ENCODE data around the gene CLCN2. TPM values are rescaled to one million over a fixed set of nuclear protein-coding genes. Genes with fewer than 3 reads are reported as not detected.

CLCN2 gene
- total RNA-seq, 1 donor from 2014 or later = 4.8 TPM

- DNase-seq (ENCODE audit: low spot score) (no peak), ATAC-seq (no peak)
Observed at GRCh38 chr3:184300378-184300720, 61.1 kb downstream of the CLCN2 start.

GRCh38 chr3:184299488-184300377 is 61.7 kb downstream of the CLCN2 start:
- ATAC-seq (no peak), DNase-seq (ENCODE audit: low spot score) (no peak)

GRCh38 chr3:184298759-184299487 is 62.5 kb downstream of the CLCN2 start, which contains the start of gene PSMD2:
Gene PSMD2, plus strand, starts transcription at chr3:184299241. Its CDS starts 26 bp downstream, at chr3:184299267.
- DNase-seq (ENCODE audit: low spot score) (peak; percentile 98), ATAC-seq (peak; percentile 98)

GRCh38 chr3:184296616-184297015 is 64.8 kb downstream of the CLCN2 start:
- no peak for DNase-seq (ENCODE audit: low spot score)

More at GRCh38 chr3:184296616-184297015, 64.8 kb downstream of the CLCN2 start:
- no peak for ATAC-seq

Other genes starting within 250 kb of the CLCN2 start
- gene EIF2B5, start 226.2 kb downstream of the CLCN2 start, total RNA-seq = 19.6 TPM
- 26.9 TPM for gene DVL3, start 206.2 kb downstream of the CLCN2 start, total RNA-seq
- 119 TPM for gene AP2M1, start 186.8 kb downstream of the CLCN2 start, total RNA-seq
- 53.8 TPM for gene ABCF3, start 175.4 kb downstream of the CLCN2 start, total RNA-seq
- 0.75 TPM for gene VWA5B2, start 132.0 kb downstream of the CLCN2 start, total RNA-seq
- 38.8 TPM for gene ALG3, start 112.6 kb downstream of the CLCN2 start, total RNA-seq
- 7.0 TPM for gene EEF1AKMT4, start 111.9 kb downstream of the CLCN2 start, total RNA-seq
- gene CAMK2N2, start 100.1 kb downstream of the CLCN2 start, total RNA-seq = 0.43 TPM
- gene ECE2, start 85.6 kb downstream of the CLCN2 start, total RNA-seq = not detected
- gene PSMD2, start 62.4 kb downstream of the CLCN2 start, total RNA-seq = 94.1 TPM
- 341 TPM for gene EIF4G1, start 47.0 kb downstream of the CLCN2 start, total RNA-seq
- 2.5 TPM for gene FAM131A, start 24.0 kb downstream of the CLCN2 start, total RNA-seq
- 33.9 TPM for gene POLR2H, start 105 bp upstream of the CLCN2 start, total RNA-seq
- gene THPO, start 16.6 kb upstream of the CLCN2 start, total RNA-seq = 8.5 TPM
- 88.3 TPM for gene CHRD, start 18.4 kb upstream of the CLCN2 start, total RNA-seq
- gene EPHB3, start 200.2 kb upstream of the CLCN2 start, total RNA-seq = 0.65 TPM

All from left lobe of liver (tissue), 2 donors.